IPS-20b (cell line): ENCODE measurements around the gene KIAA0753.
"Not testable (repeated sequence)": the region's sequence is repeated elsewhere in the genome, so short reads cannot be mapped to it uniquely, and the experiment has no call there.

ENCODE experiments used
- H3K27ac ChIP-seq: one replicate; pipeline ENCODE4 v1.5.1; 2013; ENCODE audit warnings: low read length
- H3K27me3 ChIP-seq: 2 replicates; pipeline ENCODE4 v1.6.1; 2013; ENCODE audit warnings: mild to moderate bottlenecking, low read length, inconsistent platforms; ENCODE audit not compliant: insufficient read depth
- H3K36me3 ChIP-seq: 2 replicates; pipeline ENCODE4 v1.6.1; 2013; ENCODE audit warnings: low read depth, mild to moderate bottlenecking, inconsistent platforms, low read length, moderate library complexity; ENCODE audit not compliant: insufficient read depth
- H3K4me1 ChIP-seq: 2 replicates; pipeline ENCODE4 v1.6.1; 2013; ENCODE audit warnings: mild to moderate bottlenecking, control low read depth, inconsistent platforms, low read length, moderate library complexity; ENCODE audit not compliant: insufficient read depth
- H3K4me3 ChIP-seq: 2 replicates; pipeline ENCODE4 v1.5.1; 2013; ENCODE audit warnings: mild to moderate bottlenecking, low read length, inconsistent platforms
- H3K9ac ChIP-seq: 2 replicates; pipeline ENCODE4 v1.6.1; 2013; ENCODE audit warnings: low read depth, mild to moderate bottlenecking, inconsistent platforms, low read length, moderate library complexity
- H3K9me3 ChIP-seq: 2 replicates; pipeline ENCODE4 v1.6.1; 2013; ENCODE audit warnings: mild to moderate bottlenecking, low read depth, low read length, inconsistent platforms; ENCODE audit not compliant: insufficient read depth

Gene KIAA0753

GRCh38 chr17:6667516-6667915, 27.0 kb upstream of the KIAA0753 start:
- no peak overlapping the region for H3K4me3 ChIP-seq
- no peak overlapping the region for H3K27ac ChIP-seq
- H3K36me3 ChIP-seq = no peaks in the 10 kb centered on the region
- no peaks in the 10 kb centered on the region for H3K9me3 ChIP-seq
- H3K9ac ChIP-seq = no peak overlapping the region
- H3K4me1 ChIP-seq = no peaks in the 10 kb centered on the region
- H3K27me3 ChIP-seq = peaks cover 24% of the 10 kb centered on the region

- Histone ChIP-seq H3K4me1 (no peaks in the 10 kb centered on the region), H3K27ac (no peak overlapping the region), H3K27me3 (peaks cover 25% of the 10 kb centered on the region), H3K36me3 (no peaks in the 10 kb centered on the region), H3K9me3 (no peaks in the 10 kb centered on the region), H3K4me3 (no peak overlapping the region), H3K9ac (no peak overlapping the region)
Measured at GRCh38 chr17:6666557-6666956, 26.0 kb upstream of the KIAA0753 start.

- H3K9ac ChIP-seq = no peak overlapping the region
- H3K27ac ChIP-seq = no peak overlapping the region
- peaks cover 30% of the 10 kb centered on the region for H3K27me3 ChIP-seq
- H3K36me3 ChIP-seq = no peaks in the 10 kb centered on the region
- no peaks in the 10 kb centered on the region for H3K4me1 ChIP-seq
- no peaks in the 10 kb centered on the region for H3K9me3 ChIP-seq
- H3K4me3 ChIP-seq = no peak overlapping the region
Measured at GRCh38 chr17:6666077-6666521, 25.6 kb upstream of the KIAA0753 start.

GRCh38 chr17:6663200-6663599, 22.7 kb upstream of the KIAA0753 start:
- H3K27ac ChIP-seq, H3K4me3 ChIP-seq, H3K9ac ChIP-seq, H3K4me1 ChIP-seq, H3K36me3 ChIP-seq, H3K9me3 ChIP-seq: not testable (repeated sequence)
- H3K27me3 ChIP-seq = peaks cover 53% of the 10 kb centered on the region

GRCh38 chr17:6661464-6661848, 20.9 kb upstream of the KIAA0753 start:
- H3K27me3 ChIP-seq = peaks cover 64% of the 10 kb centered on the region
- H3K9me3 ChIP-seq = no peaks in the 10 kb centered on the region
- H3K27ac ChIP-seq = no peak overlapping the region
- H3K4me1 ChIP-seq = no peaks in the 10 kb centered on the region
- H3K4me3 ChIP-seq = no peak overlapping the region
- H3K9ac ChIP-seq = no peak overlapping the region
- H3K36me3 ChIP-seq = no peaks in the 10 kb centered on the region

- Histone ChIP-seq H3K4me1 (no peaks in the 10 kb centered on the region), H3K36me3 (no peaks in the 10 kb centered on the region), H3K9ac (no peak overlapping the region), H3K27ac (no peak overlapping the region), H3K4me3 (no peak overlapping the region), H3K27me3 (peaks cover 65% of the 10 kb centered on the region), H3K9me3 (no peaks in the 10 kb centered on the region)
Measured at GRCh38 chr17:6660805-6661463, 20.4 kb upstream of the KIAA0753 start.

- Histone ChIP-seq H3K4me1 (peaks cover 5% of the 10 kb centered on the region; the same call in 1 of the 2 replicates), H3K27me3 (peaks cover 65% of the 10 kb centered on the region), H3K9ac (no peak overlapping the region), H3K36me3 (no peaks in the 10 kb centered on the region), H3K9me3 (no peaks in the 10 kb centered on the region), H3K27ac (no peak overlapping the region), H3K4me3 (no peak overlapping the region)
Measured at GRCh38 chr17:6660101-6660500, 19.6 kb upstream of the KIAA0753 start.

GRCh38 chr17:6658411-6658810, 17.9 kb upstream of the KIAA0753 start:
- H3K9ac ChIP-seq, H3K4me3 ChIP-seq, H3K36me3 ChIP-seq, H3K9me3 ChIP-seq, H3K27ac ChIP-seq: not testable (repeated sequence)
- H3K27me3 ChIP-seq = peaks cover 75% of the 10 kb centered on the region
- H3K4me1 ChIP-seq = peaks cover 14% of the 10 kb centered on the region; the same call in 1 of the 2 replicates

- peaks cover 82% of the 10 kb centered on the region for H3K27me3 ChIP-seq
- H3K4me3 ChIP-seq = peak overlapping the region; percentile 63; the same call in 1 of the 2 replicates
- H3K9ac ChIP-seq = no peak overlapping the region
- no peak overlapping the region for H3K27ac ChIP-seq
- no peaks in the 10 kb centered on the region for H3K9me3 ChIP-seq
- no peaks in the 10 kb centered on the region for H3K36me3 ChIP-seq
- peaks cover 14% of the 10 kb centered on the region; the same call in 1 of the 2 replicates for H3K4me1 ChIP-seq
Measured at GRCh38 chr17:6657633-6658287, 17.2 kb upstream of the KIAA0753 start.

- Histone ChIP-seq H3K4me1 (peaks cover 14% of the 10 kb centered on the region; the same call in 1 of the 2 replicates), H3K27me3 (peaks cover 89% of the 10 kb centered on the region), H3K4me3 (peak overlapping the region; percentile 63)
- H3K36me3 ChIP-seq, H3K27ac ChIP-seq, H3K9me3 ChIP-seq, H3K9ac ChIP-seq: not testable (repeated sequence)
Measured at GRCh38 chr17:6656797-6657632, 16.5 kb upstream of the KIAA0753 start.

GRCh38 chr17:6655732-6656361, 15.3 kb upstream of the KIAA0753 start:
- H3K27me3 ChIP-seq = peaks cover 85% of the 10 kb centered on the region
- not testable (repeated sequence) for H3K27ac ChIP-seq
- peak overlapping the region; percentile 62 for H3K4me3 ChIP-seq

More at GRCh38 chr17:6655732-6656361, 15.3 kb upstream of the KIAA0753 start:
- Histone ChIP-seq H3K4me1 (peaks cover 14% of the 10 kb centered on the region; the same call in 1 of the 2 replicates), H3K9ac (peak overlapping the region; percentile 41; the same call in 1 of the 2 replicates)
- H3K9me3 ChIP-seq, H3K36me3 ChIP-seq: not testable (repeated sequence)
